GM18498 (cell line): ENCODE measurements around the gene TTC32.

ENCODE experiments used
- ATAC-seq: cut with Tn5 transposase; IDR thresholded peaks from one replicate; pipeline ENCODE4 v1.9.1; 2021; ENCODE audit warnings: mild to moderate bottlenecking, moderate library complexity; ENCODE audit not compliant: unreplicated experiment

TTC32 gene

GRCh38 chr2:19878268-19879046 is 23.3 kb downstream of the TTC32 start:
- no peak for ATAC-seq

GRCh38 chr2:19876751-19877150 is 25.0 kb downstream of the TTC32 start:
- no peak for ATAC-seq

GRCh38 chr2:19875280-19875679 is 26.5 kb downstream of the TTC32 start:
- no peak for ATAC-seq

- no peak for ATAC-seq
Measured at GRCh38 chr2:19874726-19875125, 27.1 kb downstream of the TTC32 start.

GRCh38 chr2:19873014-19873413 is 28.8 kb downstream of the TTC32 start:
- ATAC-seq: no peak

GRCh38 chr2:19872302-19872701 is 29.5 kb downstream of the TTC32 start:
- no peak for ATAC-seq

GRCh38 chr2:19871836-19872235 is 29.9 kb downstream of the TTC32 start:
- ATAC-seq: no peak

GRCh38 chr2:19870792-19871191 is 31.0 kb downstream of the TTC32 start:
- no peak for ATAC-seq

- ATAC-seq: peak; percentile 87
Measured at GRCh38 chr2:19868701-19869580, 32.8 kb downstream of the TTC32 start.

GRCh38 chr2:19868224-19868623 is 33.6 kb downstream of the TTC32 start:
- ATAC-seq: peak; percentile 6

- peak; percentile 27 for ATAC-seq
Measured at GRCh38 chr2:19866771-19867170, 35.0 kb downstream of the TTC32 start.

- ATAC-seq: no peak
Measured at GRCh38 chr2:19865151-19865550, 36.6 kb downstream of the TTC32 start.

GRCh38 chr2:19864381-19864780 is 37.4 kb downstream of the TTC32 start:
- no peak for ATAC-seq

GRCh38 chr2:19863303-19864041 is 38.3 kb downstream of the TTC32 start:
- ATAC-seq: peak; percentile 77

GRCh38 chr2:19861813-19862212 is 40.0 kb downstream of the TTC32 start:
- ATAC-seq: no peak

GRCh38 chr2:19860022-19860421 is 41.8 kb downstream of the TTC32 start:
- no peak for ATAC-seq

GRCh38 chr2:19859565-19859964 is 42.2 kb downstream of the TTC32 start:
- ATAC-seq: no peak

GRCh38 chr2:19857806-19858205 is 44.0 kb downstream of the TTC32 start:
- no peak for ATAC-seq

GRCh38 chr2:19857100-19857499 is 44.7 kb downstream of the TTC32 start:
- no peak for ATAC-seq

GRCh38 chr2:19855542-19856431 is 46.0 kb downstream of the TTC32 start:
- no peak for ATAC-seq
